HG03571 (cell line): Measurements from ENCODE around the gene TNNC1.

ENCODE experiments used
- ATAC-seq: cut with Tn5 transposase; IDR thresholded peaks from one replicate; pipeline ENCODE4 v1.9.1; 2021; ENCODE audit not compliant: unreplicated experiment

Gene TNNC1

GRCh38 chr3:52402706-52403270 lies 51.1 kb downstream of the TNNC1 start:
- ATAC-seq = no peak

GRCh38 chr3:52402101-52402521 lies 51.7 kb downstream of the TNNC1 start:
- ATAC-seq = no peak

DNA sequence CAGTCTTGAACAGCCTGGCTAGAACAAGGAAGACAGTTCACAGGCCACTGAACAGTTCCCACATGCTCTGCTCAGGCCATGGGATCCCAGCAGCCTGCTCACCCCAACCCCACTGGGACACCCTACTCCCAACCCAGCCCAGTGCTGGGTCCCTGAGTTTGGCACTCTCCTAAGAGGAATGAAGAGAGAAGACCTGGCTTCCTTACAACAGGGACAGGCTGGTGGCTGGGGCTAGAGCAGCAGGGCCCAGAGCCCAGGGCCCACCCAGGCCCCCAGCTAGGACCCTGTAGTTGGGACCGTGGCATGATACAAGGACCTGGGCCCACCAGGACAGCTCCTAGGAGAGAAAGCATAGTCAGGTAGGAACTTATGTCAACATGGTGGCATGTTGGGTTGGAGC lies 52.3 kb downstream of the TNNC1 start:
- ATAC-seq = no peak
